ENCODE results near the gene GTF2A1. TPM values are rescaled to one million over a fixed set of nuclear protein-coding genes. Genes with fewer than 3 reads are reported as not detected.
"Not testable (repeated sequence)": the region's sequence is repeated elsewhere in the genome, so short reads cannot be mapped to it uniquely, and the experiment has no call there.

GTF2A1 gene
- total and polyA plus RNA-seq, 2 donors from 2014 or later: 4.7 to 27.0 TPM

DNA sequence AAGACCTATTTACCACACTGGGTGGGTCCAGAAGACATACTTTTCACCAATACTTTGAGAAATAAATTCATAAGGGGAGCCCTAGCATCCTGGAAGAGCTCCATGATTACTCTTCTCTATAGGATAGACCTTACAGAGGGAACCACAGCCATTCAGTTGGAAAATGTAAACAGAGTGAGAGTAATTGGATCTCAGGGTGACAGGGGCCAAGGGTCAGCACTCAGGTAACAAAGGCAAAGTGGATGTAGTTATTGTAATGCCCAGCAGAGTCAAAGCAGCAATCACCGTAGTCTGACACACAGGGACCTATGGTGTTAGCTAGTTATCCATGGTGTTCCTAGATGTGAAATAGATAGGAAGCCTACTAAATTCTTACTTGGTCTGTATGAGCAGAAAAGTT, 10.8 kb upstream of the GTF2A1 start:
- Histone ChIP-seq H3K9ac (ENCODE audit: low read length in 3 of 3) (no peak overlapping the region), H3K4me3 (ENCODE audit: low read length in 3 of 3) (no peak overlapping the region), H3K27ac (ENCODE audit: low read depth in 2 of 2, low read length in 2 of 2) (no peak overlapping the region), H3K36me3 (ENCODE audit: control insufficient read depth in 2 of 3, insufficient read depth in 3 of 3, low read length in 3 of 3) (no peaks in the 10 kb centered on the region), H3K27me3 (ENCODE audit: control insufficient read depth, insufficient read depth, low read length) (no peaks in the 10 kb centered on the region), H3K9me3 (ENCODE audit: control insufficient read depth in 2 of 3, insufficient read depth in 1 of 3, low read length in 3 of 3) (no peaks in the 10 kb centered on the region), H3K4me1 (ENCODE audit: control insufficient read depth in 2 of 3, insufficient read depth in 2 of 3, low read depth in 1 of 3, low read length in 3 of 3) (peaks cover 2 to 7% (median 3%) of the 10 kb centered on the region in 3 donors)
- intact Hi-C loops (cut with DNase I): no loop called here
- FAIRE-seq (no peak), DNase-seq (no peak)
- TF ChIP-seq, protein P1, sequence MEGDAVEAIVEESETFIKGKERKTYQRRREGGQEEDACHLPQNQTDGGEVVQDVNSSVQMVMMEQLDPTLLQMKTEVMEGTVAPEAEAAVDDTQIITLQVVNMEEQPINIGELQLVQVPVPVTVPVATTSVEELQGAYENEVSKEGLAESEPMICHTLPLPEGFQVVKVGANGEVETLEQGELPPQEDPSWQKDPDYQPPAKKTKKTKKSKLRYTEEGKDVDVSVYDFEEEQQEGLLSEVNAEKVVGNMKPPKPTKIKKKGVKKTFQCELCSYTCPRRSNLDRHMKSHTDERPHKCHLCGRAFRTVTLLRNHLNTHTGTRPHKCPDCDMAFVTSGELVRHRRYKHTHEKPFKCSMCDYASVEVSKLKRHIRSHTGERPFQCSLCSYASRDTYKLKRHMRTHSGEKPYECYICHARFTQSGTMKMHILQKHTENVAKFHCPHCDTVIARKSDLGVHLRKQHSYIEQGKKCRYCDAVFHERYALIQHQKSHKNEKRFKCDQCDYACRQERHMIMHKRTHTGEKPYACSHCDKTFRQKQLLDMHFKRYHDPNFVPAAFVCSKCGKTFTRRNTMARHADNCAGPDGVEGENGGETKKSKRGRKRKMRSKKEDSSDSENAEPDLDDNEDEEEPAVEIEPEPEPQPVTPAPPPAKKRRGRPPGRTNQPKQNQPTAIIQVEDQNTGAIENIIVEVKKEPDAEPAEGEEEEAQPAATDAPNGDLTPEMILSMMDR (IDR thresholded peaks at IDR 0.05; ENCODE audit: borderline replicate concordance, extremely low read depth, insufficient read depth): no peak

DNA sequence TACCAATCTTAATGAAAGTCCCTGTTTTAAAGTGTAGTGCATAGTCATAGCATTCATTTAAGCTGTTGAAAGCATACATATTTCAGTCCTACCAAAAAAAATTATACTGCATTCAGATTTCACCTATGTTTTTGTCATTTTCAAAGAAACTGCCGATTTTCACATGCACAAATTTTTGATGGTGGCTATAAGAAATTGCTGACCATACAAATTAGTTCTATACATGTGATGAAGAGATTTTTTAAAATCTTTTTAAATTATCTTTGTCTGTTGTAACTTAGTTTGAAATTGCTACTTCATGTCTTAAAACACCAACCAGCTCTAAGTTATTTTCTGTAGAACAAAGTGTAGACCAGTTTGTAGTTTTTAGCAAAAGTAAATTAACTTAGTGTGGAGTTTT, 3.5 kb upstream of the GTF2A1 start:
- Histone ChIP-seq H3K4me3 (ENCODE audit: low read length in 3 of 3) (no peak overlapping the region), H3K27me3 (ENCODE audit: control insufficient read depth, insufficient read depth, low read length) (no peaks in the 10 kb centered on the region), H3K4me1 (ENCODE audit: control insufficient read depth in 2 of 3, insufficient read depth in 2 of 3, low read depth in 1 of 3, low read length in 3 of 3) (peaks cover 3 to 6% (median 3%) of the 10 kb centered on the region in 3 donors), H3K9me3 (ENCODE audit: control insufficient read depth in 2 of 3, insufficient read depth in 1 of 3, low read length in 3 of 3) (no peaks in the 10 kb centered on the region), H3K27ac (ENCODE audit: low read depth in 2 of 2, low read length in 2 of 2) (no peak overlapping the region), H3K36me3 (ENCODE audit: control insufficient read depth in 2 of 3, insufficient read depth in 3 of 3, low read length in 3 of 3) (no peaks in the 10 kb centered on the region), H3K9ac (ENCODE audit: low read length in 3 of 3) (no peak overlapping the region)
- no peak for FAIRE-seq
- DNase-seq: no peak
- intact Hi-C loops (cut with DNase I): no loop called here
- TF ChIP-seq, protein P1 (IDR thresholded peaks at IDR 0.05; ENCODE audit: borderline replicate concordance, extremely low read depth, insufficient read depth): no peak

GRCh38 chr14:81223788-81224187, 3.0 kb upstream of the GTF2A1 start:
- DNase-seq; H3K9me3 ChIP-seq (ENCODE audit: control insufficient read depth in 2 of 3, insufficient read depth in 1 of 3, low read length in 3 of 3); H3K36me3 ChIP-seq (ENCODE audit: control insufficient read depth in 2 of 3, insufficient read depth in 3 of 3, low read length in 3 of 3); H3K4me1 ChIP-seq (ENCODE audit: control insufficient read depth in 2 of 3, insufficient read depth in 2 of 3, low read depth in 1 of 3, low read length in 3 of 3); H3K4me3 ChIP-seq (ENCODE audit: low read length in 3 of 3); FAIRE-seq; H3K27ac ChIP-seq (ENCODE audit: low read depth in 2 of 2, low read length in 2 of 2); H3K9ac ChIP-seq (ENCODE audit: low read length in 3 of 3); H3K27me3 ChIP-seq (ENCODE audit: control insufficient read depth, insufficient read depth, low read length); intact Hi-C loops (cut with DNase I): not testable (repeated sequence)

DNA sequence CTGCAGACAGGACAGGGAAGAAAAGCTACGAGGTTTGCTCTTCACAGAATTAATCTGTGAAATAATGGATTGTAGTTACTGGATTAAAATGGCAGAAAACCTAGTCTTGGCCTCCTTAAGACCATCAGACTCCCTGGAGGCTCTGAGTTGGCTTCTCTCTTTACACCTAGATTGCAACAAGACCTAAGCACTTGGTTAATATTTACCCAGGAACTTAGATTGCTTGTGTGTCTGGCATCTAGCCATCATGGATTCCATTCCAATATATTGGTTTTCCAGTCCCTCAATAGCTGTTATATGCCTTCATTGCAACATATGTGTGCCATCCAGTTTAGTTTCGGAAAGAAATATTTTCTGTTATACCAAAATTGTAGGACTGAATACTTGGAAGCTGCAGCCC, 1.9 kb upstream of the GTF2A1 start:
- H3K27me3 ChIP-seq (ENCODE audit: control insufficient read depth, insufficient read depth, low read length): no peaks in the 10 kb centered on the region
- intact Hi-C loops (cut with DNase I): no loop called here
- no peak overlapping the region for H3K9ac ChIP-seq (ENCODE audit: low read length in 3 of 3)
- TF ChIP-seq, protein P1 (IDR thresholded peaks at IDR 0.05; ENCODE audit: borderline replicate concordance, extremely low read depth, insufficient read depth): no peak
- no peaks in the 10 kb centered on the region for H3K36me3 ChIP-seq (ENCODE audit: control insufficient read depth in 2 of 3, insufficient read depth in 3 of 3, low read length in 3 of 3)
- no peaks in the 10 kb centered on the region for H3K9me3 ChIP-seq (ENCODE audit: control insufficient read depth in 2 of 3, insufficient read depth in 1 of 3, low read length in 3 of 3)
- H3K4me1 ChIP-seq (ENCODE audit: control insufficient read depth in 2 of 3, insufficient read depth in 2 of 3, low read depth in 1 of 3, low read length in 3 of 3): peaks cover 3 to 11% (median 6%) of the 10 kb centered on the region in 3 donors
- DNase-seq: peak in 2 of 5 donors; percentile 26 to 29
- H3K4me3 ChIP-seq (ENCODE audit: low read length in 3 of 3): no peak overlapping the region
- no peak for FAIRE-seq
- H3K27ac ChIP-seq (ENCODE audit: low read depth in 2 of 2, low read length in 2 of 2): no peak overlapping the region

Data from kidney (tissue), 14 donors.